Measurements from ENCODE around the gene STRN.
"Not testable (repeated sequence)": the region's sequence is repeated elsewhere in the genome, so short reads cannot be mapped to it uniquely, and the experiment has no call there.

The STRN gene

GRCh38 chr2:36966370-36967235 is at the start of gene STRN:
STRN (minus strand) TSS chr2:36966536; CDS start chr2:36966463, 73 bp downstream.
- DNase-seq: peak; percentile 96

- no peak for DNase-seq
These were observed 46.9 kb upstream of the STRN start for GRCh38 chr2:37013315-37013641.

GRCh38 chr2:37011130-37011529 is 44.8 kb upstream of the STRN start:
- DNase-seq: peak; percentile 34

- DNase-seq: peak; percentile 78
These were observed 39.0 kb upstream of the STRN start for GRCh38 chr2:37005118-37005868.

- DNase-seq: no peak
These were observed 34.7 kb upstream of the STRN start for GRCh38 chr2:37000988-37001556.

GRCh38 chr2:37000318-37000717 is 34.0 kb upstream of the STRN start:
- no peak for DNase-seq

- DNase-seq: not testable (repeated sequence)
These were observed 33.1 kb upstream of the STRN start for GRCh38 chr2:36999416-36999815.

GRCh38 chr2:36993841-36994620 is 27.7 kb upstream of the STRN start:
- DNase-seq: no peak

- no peak for DNase-seq
These were observed 21.7 kb upstream of the STRN start for GRCh38 chr2:36988008-36988407.

- DNase-seq: no peak
These were observed 16.1 kb upstream of the STRN start for GRCh38 chr2:36982467-36982866.

GRCh38 chr2:36981911-36982310 is 15.6 kb upstream of the STRN start:
- DNase-seq: no peak

- DNase-seq: not testable (repeated sequence)
These were observed 12.7 kb upstream of the STRN start for GRCh38 chr2:36979007-36979406.

GRCh38 chr2:36976065-36976464 is 9.7 kb upstream of the STRN start:
- no peak for DNase-seq

GRCh38 chr2:36975306-36975705 is 9.0 kb upstream of the STRN start:
- no peak for DNase-seq

GRCh38 chr2:36973320-36973719 is 7.0 kb upstream of the STRN start:
- peak; percentile 61 for DNase-seq

- no peak for DNase-seq
These were observed 5.7 kb upstream of the STRN start for GRCh38 chr2:36971990-36972389.

GRCh38 chr2:36967236-36967876 is 1.0 kb upstream of the STRN start:
- DNase-seq: peak; percentile 39

- peak; percentile 55 for DNase-seq
These were observed 476 bp downstream of the STRN start for GRCh38 chr2:36965751-36966369.

- DNase-seq: peak; percentile 34
These were observed 1.1 kb downstream of the STRN start for GRCh38 chr2:36965206-36965605.

GRCh38 chr2:36964496-36965058 is 1.8 kb downstream of the STRN start:
- DNase-seq: peak; percentile 12

GRCh38 chr2:36963734-36964133 is 2.6 kb downstream of the STRN start:
- DNase-seq: no peak

GRCh38 chr2:36963106-36963505 is 3.2 kb downstream of the STRN start:
- no peak for DNase-seq
